ENCODE results near the gene TBX6.

The TBX6 gene

GRCh38 chr16:30113711-30114333, 22.1 kb upstream of the TBX6 start:
- DNase-seq (ENCODE audit: low read depth in 2 of 2) = no peak

GRCh38 chr16:30113031-30113710, 21.4 kb upstream of the TBX6 start, which contains the start of gene GDPD3:
Gene GDPD3, minus strand, starts transcription at chr16:30113537. Its CDS starts 59 bp downstream, at chr16:30113478.
- no peak for DNase-seq (ENCODE audit: low read depth in 2 of 2)

- DNase-seq (ENCODE audit: low read depth in 2 of 2) = no peak
Observed at GRCh38 chr16:30112197-30113030, 20.7 kb upstream of the TBX6 start.

- no peak for DNase-seq (ENCODE audit: low read depth in 2 of 2)
Observed at GRCh38 chr16:30110661-30111060, 18.9 kb upstream of the TBX6 start.

- DNase-seq (ENCODE audit: low read depth in 2 of 2) = no peak
Observed at GRCh38 chr16:30108059-30108850, 16.5 kb upstream of the TBX6 start.

- DNase-seq (ENCODE audit: low read depth in 2 of 2) = no peak
Observed at GRCh38 chr16:30104492-30104891, 12.8 kb upstream of the TBX6 start.

- no peak for DNase-seq (ENCODE audit: low read depth in 2 of 2)
Observed at GRCh38 chr16:30104090-30104489, 12.4 kb upstream of the TBX6 start.

- DNase-seq (ENCODE audit: low read depth in 2 of 2) = no peak
Observed at GRCh38 chr16:30096862-30097563, 5.3 kb upstream of the TBX6 start.

- DNase-seq (ENCODE audit: low read depth in 2 of 2) = peak; percentile 73 to 76
Observed at GRCh38 chr16:30096105-30096861, 4.6 kb upstream of the TBX6 start, which contains the start of gene YPEL3. Gene YPEL3, minus strand, starts transcription at chr16:30096213. Its CDS starts 731 bp downstream, at chr16:30095482.

GRCh38 chr16:30095166-30096078, 3.7 kb upstream of the TBX6 start:
- DNase-seq (ENCODE audit: low read depth in 2 of 2) = no peak

GRCh38 chr16:30094541-30095165, 2.9 kb upstream of the TBX6 start:
- DNase-seq (ENCODE audit: low read depth in 2 of 2) = no peak

GRCh38 chr16:30092373-30093010, 768 bp upstream of the TBX6 start:
- DNase-seq (ENCODE audit: low read depth in 2 of 2) = no peak

- DNase-seq (ENCODE audit: low read depth in 2 of 2) = no peak
Observed at GRCh38 chr16:30090610-30091331, 953 bp downstream of the TBX6 start.

- DNase-seq (ENCODE audit: low read depth in 2 of 2) = no peak
Observed at GRCh38 chr16:30088832-30089624, 2.7 kb downstream of the TBX6 start.

GRCh38 chr16:30088237-30088831, 3.4 kb downstream of the TBX6 start:
- DNase-seq (ENCODE audit: low read depth in 2 of 2) = no peak

- no peak for DNase-seq (ENCODE audit: low read depth in 2 of 2)
Observed at GRCh38 chr16:30087181-30087898, 4.4 kb downstream of the TBX6 start.
